Measurements from ENCODE around the gene RCVRN. TPM values are rescaled to one million over a fixed set of nuclear protein-coding genes. Genes with fewer than 3 reads are reported as not detected.

Gene RCVRN
- total RNA-seq, 1 donor from 2014 or later: not detected

DNA sequence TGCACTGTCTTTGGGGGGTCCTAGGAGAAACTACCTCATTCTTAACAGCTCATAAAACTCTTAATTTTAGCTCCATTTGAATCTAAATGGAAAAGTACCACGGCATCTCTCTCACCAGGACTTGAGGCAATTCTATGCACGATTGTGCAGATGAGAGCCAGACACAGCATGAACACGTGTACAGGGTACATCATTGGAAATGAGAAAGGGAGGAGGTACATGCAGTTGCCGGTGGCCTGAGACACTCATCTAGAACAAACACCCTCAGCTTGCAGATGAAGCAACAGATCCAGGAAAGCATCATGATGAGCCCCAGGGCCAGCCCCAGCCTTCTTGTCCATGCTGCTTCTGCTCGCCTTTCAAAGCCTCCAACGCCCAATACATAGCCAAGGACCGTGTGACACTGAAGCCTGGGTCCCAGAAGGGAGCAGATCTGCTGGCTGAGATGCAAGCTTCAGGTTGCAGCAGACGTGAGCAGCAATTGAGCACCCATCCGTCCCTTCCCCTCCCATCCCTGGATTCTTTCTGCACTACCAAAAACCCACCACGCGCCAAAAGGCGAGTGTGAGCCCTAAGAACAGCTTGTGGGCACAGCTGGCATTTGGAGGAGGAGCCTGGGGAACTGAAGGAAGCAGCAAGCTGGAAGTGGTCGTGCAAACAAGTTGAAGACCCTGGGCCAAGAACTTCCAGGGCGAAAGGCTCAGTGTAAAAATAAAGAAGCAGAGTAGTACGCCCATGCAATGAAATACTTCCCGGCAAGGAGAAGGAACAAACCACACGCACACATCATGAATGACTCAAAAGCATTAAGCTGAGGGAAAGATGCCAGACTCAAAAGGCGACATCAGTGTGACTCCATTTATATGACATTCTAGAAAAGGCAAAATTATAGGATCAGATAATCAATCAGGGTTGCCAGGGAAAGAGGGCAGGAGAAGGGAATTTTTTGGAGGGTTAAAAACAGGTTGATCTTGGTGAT, 7.3 kb upstream of the RCVRN start:
- H3K4me3 Mint-ChIP-seq (ENCODE audit: low read depth): no peak overlapping the region
- peaks cover 2% of the 10 kb centered on the region for H3K27me3 Mint-ChIP-seq
- H3K4me1 Mint-ChIP-seq (ENCODE audit: low read depth): peaks cover 14% of the 10 kb centered on the region
- H3K27ac Mint-ChIP-seq: no peak overlapping the region
- TF ChIP-seq, protein P1, sequence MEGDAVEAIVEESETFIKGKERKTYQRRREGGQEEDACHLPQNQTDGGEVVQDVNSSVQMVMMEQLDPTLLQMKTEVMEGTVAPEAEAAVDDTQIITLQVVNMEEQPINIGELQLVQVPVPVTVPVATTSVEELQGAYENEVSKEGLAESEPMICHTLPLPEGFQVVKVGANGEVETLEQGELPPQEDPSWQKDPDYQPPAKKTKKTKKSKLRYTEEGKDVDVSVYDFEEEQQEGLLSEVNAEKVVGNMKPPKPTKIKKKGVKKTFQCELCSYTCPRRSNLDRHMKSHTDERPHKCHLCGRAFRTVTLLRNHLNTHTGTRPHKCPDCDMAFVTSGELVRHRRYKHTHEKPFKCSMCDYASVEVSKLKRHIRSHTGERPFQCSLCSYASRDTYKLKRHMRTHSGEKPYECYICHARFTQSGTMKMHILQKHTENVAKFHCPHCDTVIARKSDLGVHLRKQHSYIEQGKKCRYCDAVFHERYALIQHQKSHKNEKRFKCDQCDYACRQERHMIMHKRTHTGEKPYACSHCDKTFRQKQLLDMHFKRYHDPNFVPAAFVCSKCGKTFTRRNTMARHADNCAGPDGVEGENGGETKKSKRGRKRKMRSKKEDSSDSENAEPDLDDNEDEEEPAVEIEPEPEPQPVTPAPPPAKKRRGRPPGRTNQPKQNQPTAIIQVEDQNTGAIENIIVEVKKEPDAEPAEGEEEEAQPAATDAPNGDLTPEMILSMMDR (IDR thresholded peaks at IDR 0.05; ENCODE audit: unreplicated experiment): no peak
- H3K9me3 Mint-ChIP-seq (ENCODE audit: low read depth): peaks cover 3% of the 10 kb centered on the region
- no peaks in the 10 kb centered on the region for H3K36me3 Mint-ChIP-seq (ENCODE audit: insufficient read depth)
- DNase-seq (ENCODE audit: low spot score, unreplicated experiment): no peak

DNA sequence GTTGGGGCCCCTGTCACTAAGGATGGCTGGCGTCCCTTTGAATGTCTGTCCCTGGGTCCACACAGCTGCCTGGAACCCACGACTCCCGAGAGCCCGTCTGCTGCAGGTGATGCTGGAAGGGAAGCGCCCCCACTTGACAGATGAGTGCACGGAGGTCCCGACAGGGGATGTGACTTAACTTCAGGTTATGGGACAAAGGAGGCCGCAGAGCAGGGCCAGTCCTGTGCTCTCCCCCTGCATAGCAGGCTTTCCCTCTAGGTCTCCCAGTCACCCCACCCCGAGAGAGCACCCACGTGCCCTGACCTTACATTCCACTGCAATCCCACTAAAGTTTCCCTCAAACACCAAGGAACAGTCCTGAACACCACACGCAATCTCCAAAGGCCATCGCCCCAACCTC, 6.0 kb upstream of the RCVRN start:
- TF ChIP-seq, protein P1 (IDR thresholded peaks at IDR 0.05; ENCODE audit: unreplicated experiment): no peak
- peaks cover 16% of the 10 kb centered on the region for H3K4me1 Mint-ChIP-seq (ENCODE audit: low read depth)
- H3K36me3 Mint-ChIP-seq (ENCODE audit: insufficient read depth): no peaks in the 10 kb centered on the region
- H3K9me3 Mint-ChIP-seq (ENCODE audit: low read depth): peaks cover 3% of the 10 kb centered on the region
- H3K4me3 Mint-ChIP-seq (ENCODE audit: low read depth): no peak overlapping the region
- peaks cover 2% of the 10 kb centered on the region for H3K27me3 Mint-ChIP-seq
- no peak overlapping the region for H3K27ac Mint-ChIP-seq
- DNase-seq (ENCODE audit: low spot score, unreplicated experiment): no peak

DNA sequence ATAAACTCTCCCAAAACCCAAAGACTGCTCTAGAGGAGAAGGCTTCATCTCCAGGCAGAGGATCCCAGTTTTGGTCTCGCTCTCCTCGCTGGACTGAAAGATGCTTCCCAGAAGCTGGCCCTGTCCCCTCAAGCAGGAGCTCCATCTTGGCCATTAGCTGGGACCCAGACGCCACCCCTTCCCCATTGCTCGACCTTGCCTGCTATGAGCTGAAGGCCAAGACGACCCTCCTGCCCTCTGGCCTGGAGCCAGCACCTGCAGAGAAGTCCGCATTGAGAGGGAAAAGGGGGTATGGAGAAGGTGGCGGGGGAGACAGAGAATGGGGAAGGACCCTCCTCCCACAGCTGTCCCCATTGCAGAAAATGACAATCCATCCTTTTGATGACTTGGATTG, 3.6 kb upstream of the RCVRN start:
- Mint-ChIP-seq H3K4me3 (ENCODE audit: low read depth) (no peak overlapping the region), H3K27me3 (peaks cover 2% of the 10 kb centered on the region), H3K9me3 (ENCODE audit: low read depth) (no peaks in the 10 kb centered on the region), H3K36me3 (ENCODE audit: insufficient read depth) (no peaks in the 10 kb centered on the region), H3K4me1 (ENCODE audit: low read depth) (peaks cover 16% of the 10 kb centered on the region), H3K27ac (no peak overlapping the region)
- TF ChIP-seq, protein P1 (IDR thresholded peaks at IDR 0.05; ENCODE audit: unreplicated experiment): no peak
- no peak for DNase-seq (ENCODE audit: low spot score, unreplicated experiment)

DNA sequence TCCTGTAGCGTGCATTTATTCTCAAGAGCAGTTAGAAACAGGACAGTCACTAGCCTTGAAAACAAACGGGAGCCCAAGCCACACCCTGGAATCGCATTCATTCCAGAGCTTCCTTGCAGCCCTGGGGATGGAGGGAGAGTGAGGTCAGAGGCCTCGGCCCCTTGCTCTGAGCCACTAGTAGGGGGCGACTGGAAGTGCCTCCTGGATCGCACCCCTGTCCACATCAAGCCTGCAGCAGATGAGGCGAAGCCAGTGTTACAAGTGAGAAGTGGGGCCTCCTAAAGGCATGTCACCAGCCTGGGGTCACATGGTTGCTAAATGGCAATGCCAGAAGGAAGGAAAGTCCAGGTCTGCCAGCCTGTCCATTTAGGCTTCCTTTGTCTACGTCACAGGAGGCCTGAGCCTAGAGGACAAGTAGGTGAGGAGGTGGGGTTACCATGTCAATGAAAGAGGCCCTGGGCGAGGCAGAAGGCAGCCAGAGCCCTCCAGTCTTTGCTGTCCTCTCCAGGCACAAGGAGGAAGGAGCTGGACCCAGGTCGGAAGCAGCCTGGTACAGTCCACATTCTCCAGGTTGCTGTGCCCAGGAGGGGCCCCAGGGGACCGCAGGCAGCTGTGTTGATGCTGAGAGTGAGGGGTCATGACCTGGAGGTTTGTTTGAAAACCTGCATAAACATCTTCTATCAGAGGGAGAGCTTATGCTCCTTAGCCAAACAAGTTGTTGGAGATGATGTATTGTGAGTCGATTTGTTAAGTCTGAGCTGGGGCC, 3.0 kb upstream of the RCVRN start:
- Mint-ChIP-seq H3K27me3 (peaks cover 2% of the 10 kb centered on the region), H3K4me3 (ENCODE audit: low read depth) (no peak overlapping the region), H3K9me3 (ENCODE audit: low read depth) (no peaks in the 10 kb centered on the region), H3K36me3 (ENCODE audit: insufficient read depth) (no peaks in the 10 kb centered on the region), H3K27ac (peak overlapping the region; percentile 76), H3K4me1 (ENCODE audit: low read depth) (peaks cover 16% of the 10 kb centered on the region)
- no peak for DNase-seq (ENCODE audit: low spot score, unreplicated experiment)
- TF ChIP-seq, protein P1 (IDR thresholded peaks at IDR 0.05; ENCODE audit: unreplicated experiment): no peak

DNA sequence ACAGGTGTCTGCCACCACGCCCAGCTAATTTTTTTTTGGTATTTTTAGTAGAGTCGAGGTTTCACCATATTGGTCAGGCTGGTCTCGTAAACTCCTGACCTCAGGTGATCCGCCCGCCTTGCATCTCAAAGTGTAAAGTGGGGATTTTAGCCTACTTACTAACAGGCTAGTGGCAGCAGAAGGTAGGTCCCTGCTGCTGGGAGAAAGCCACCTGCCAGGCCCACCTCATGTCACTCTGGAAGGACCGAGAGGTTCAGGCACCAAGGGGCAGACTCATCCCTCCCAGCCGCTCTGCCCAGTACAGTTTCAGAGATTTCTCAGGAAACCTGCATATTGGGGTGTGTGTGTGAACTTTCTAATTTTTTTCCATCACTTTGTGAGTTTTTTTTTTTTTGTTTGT, 2.1 kb upstream of the RCVRN start:
- TF ChIP-seq, protein P1 (IDR thresholded peaks at IDR 0.05; ENCODE audit: unreplicated experiment): no peak
- DNase-seq (ENCODE audit: low spot score, unreplicated experiment): no peak
- H3K4me3 Mint-ChIP-seq (ENCODE audit: low read depth): no peak overlapping the region
- no peaks in the 10 kb centered on the region for H3K9me3 Mint-ChIP-seq (ENCODE audit: low read depth)
- H3K4me1 Mint-ChIP-seq (ENCODE audit: low read depth): peaks cover 16% of the 10 kb centered on the region
- H3K27ac Mint-ChIP-seq: no peak overlapping the region
- peaks cover 2% of the 10 kb centered on the region for H3K27me3 Mint-ChIP-seq
- no peaks in the 10 kb centered on the region for H3K36me3 Mint-ChIP-seq (ENCODE audit: insufficient read depth)
